UCSD-AML1 (cell line): ENCODE measurements around the gene NCAM2.
A peak's percentile ranks its signal among the peaks of the same experiment; 100 is the strongest.

Experiments used
- DNase-seq: peaks from one replicate; lab custom pipeline; 2025; ENCODE audit not compliant: unreplicated experiment; lab: John Stamatoyannopoulos, UW

NCAM2 gene

GRCh38 chr21:21204366-21204996, 206.3 kb downstream of the NCAM2 start:
- DNase-seq: no peak

GRCh38 chr21:21205604-21206003, 207.4 kb downstream of the NCAM2 start:
- no peak for DNase-seq

GRCh38 chr21:21210552-21210951, 212.3 kb downstream of the NCAM2 start:
- DNase-seq: no peak

GRCh38 chr21:21213297-21213696, 215.1 kb downstream of the NCAM2 start:
- no peak for DNase-seq

GRCh38 chr21:21216047-21216446, 217.8 kb downstream of the NCAM2 start:
- no peak for DNase-seq

GRCh38 chr21:21226472-21226871, 228.3 kb downstream of the NCAM2 start:
- DNase-seq: no peak

- DNase-seq: no peak
These were observed 232.5 kb downstream of the NCAM2 start for GRCh38 chr21:21230672-21231071.

GRCh38 chr21:21231913-21232312, 233.7 kb downstream of the NCAM2 start:
- DNase-seq: no peak

- no peak for DNase-seq
These were observed 234.1 kb downstream of the NCAM2 start for GRCh38 chr21:21232320-21232719.

GRCh38 chr21:21233051-21233450, 234.8 kb downstream of the NCAM2 start:
- DNase-seq: no peak

- DNase-seq: no peak
These were observed 238.8 kb downstream of the NCAM2 start for GRCh38 chr21:21236996-21237395.

- DNase-seq: no peak
These were observed 240.6 kb downstream of the NCAM2 start for GRCh38 chr21:21238629-21239400.

GRCh38 chr21:21241391-21241790, 243.2 kb downstream of the NCAM2 start:
- DNase-seq: no peak

- DNase-seq: peak; percentile 8
These were observed 247.8 kb downstream of the NCAM2 start for GRCh38 chr21:21246007-21246406.

GRCh38 chr21:21247424-21247823, 249.2 kb downstream of the NCAM2 start:
- no peak for DNase-seq

- DNase-seq: no peak
These were observed 263.8 kb downstream of the NCAM2 start for GRCh38 chr21:21262048-21262447.

- DNase-seq: no peak
These were observed 269.9 kb downstream of the NCAM2 start for GRCh38 chr21:21268061-21268471.

- no peak for DNase-seq
These were observed 270.7 kb downstream of the NCAM2 start for GRCh38 chr21:21268885-21269284.

- DNase-seq: no peak
These were observed 281.1 kb downstream of the NCAM2 start for GRCh38 chr21:21279193-21279901.

GRCh38 chr21:21283810-21284209, 285.6 kb downstream of the NCAM2 start:
- DNase-seq: no peak

- no peak for DNase-seq
These were observed 288.1 kb downstream of the NCAM2 start for GRCh38 chr21:21286170-21286798.

- DNase-seq: no peak
These were observed 292.5 kb downstream of the NCAM2 start for GRCh38 chr21:21290751-21291150.
